Activated CD4-positive, alpha-beta T cell treated with anti-CD3 and anti-CD28 coated beads for 24 hours (primary cell): ENCODE measurements around the gene OR4K13.

ENCODE experiments used
- DNase-seq, 2 donors: peaks; one replicate each; pipeline ENCODE4 v3.0.0-alpha.2; 2020; ENCODE audit warnings: low read depth in 2 of 2

The OR4K13 gene

GRCh38 chr14:20035938-20036337 lies at the start of gene OR4K13:
Gene OR4K13, minus strand, starts transcription at chr14:20036038. Its CDS starts 1,280 bp downstream, at chr14:20034758.
- no peak for DNase-seq

DNA sequence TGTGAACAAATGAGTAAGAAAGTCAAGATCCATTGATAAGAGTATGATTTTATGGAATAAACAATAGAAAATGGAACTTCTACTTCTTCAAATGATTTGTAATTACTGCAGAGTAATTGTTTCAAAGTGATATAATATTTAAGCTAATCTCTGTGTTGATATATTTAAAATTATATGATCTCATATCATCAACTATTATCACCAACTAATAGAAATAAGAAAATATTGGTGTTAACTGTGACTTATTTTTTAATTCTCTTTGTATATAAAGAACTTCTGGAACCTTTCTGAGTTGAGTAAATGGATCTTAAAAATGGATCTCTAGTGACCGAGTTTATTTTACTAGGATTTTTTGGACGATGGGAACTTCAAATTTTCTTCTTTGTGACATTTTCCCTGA lies 23.9 kb upstream of the OR4K13 start, which contains the start of gene OR4L1:
Gene OR4L1, plus strand, starts transcription at position 301 of the 400 bp plus-strand sequence. Its CDS starts 0 bp downstream, at position 301.
- DNase-seq, result no peak

DNA sequence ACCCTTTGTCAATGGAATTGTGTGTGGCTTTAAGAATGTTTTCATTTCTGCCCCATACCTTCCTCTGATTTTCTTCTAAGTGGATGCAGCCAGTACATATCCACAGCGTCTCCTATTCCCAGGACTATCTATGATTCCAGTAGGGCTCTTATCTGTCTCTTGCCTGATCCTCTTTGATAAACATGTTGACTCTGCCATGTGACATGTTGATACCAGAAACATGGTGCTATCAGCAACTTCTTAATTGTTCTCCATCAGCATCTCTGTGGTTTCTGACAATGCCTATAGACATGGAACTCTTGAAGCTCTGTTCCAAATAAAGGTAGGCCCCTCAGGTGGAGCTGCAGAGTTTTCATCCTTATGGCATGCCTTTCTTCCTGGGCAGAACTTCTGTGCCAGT lies 12.4 kb upstream of the OR4K13 start:
- DNase-seq, result no peak

- DNase-seq, result no peak
Observed at GRCh38 chr14:20044243-20044642, 8.4 kb upstream of the OR4K13 start.

- DNase-seq, result no peak
Observed at GRCh38 chr14:20035449-20035848, 389 bp downstream of the OR4K13 start.

GRCh38 chr14:20031058-20031457 lies 4.8 kb downstream of the OR4K13 start:
- no peak for DNase-seq

GRCh38 chr14:20019257-20019865 lies 16.5 kb downstream of the OR4K13 start, which contains the start of gene OR4K14:
Gene OR4K14, minus strand, starts transcription at chr14:20019307. Its CDS starts 4,114 bp downstream, at chr14:20015193.
- DNase-seq, result no peak

- no peak for DNase-seq
Observed at GRCh38 chr14:20008156-20008555, 27.7 kb downstream of the OR4K13 start.

- no peak for DNase-seq
Observed at GRCh38 chr14:20002319-20002718, 33.5 kb downstream of the OR4K13 start.

DNA sequence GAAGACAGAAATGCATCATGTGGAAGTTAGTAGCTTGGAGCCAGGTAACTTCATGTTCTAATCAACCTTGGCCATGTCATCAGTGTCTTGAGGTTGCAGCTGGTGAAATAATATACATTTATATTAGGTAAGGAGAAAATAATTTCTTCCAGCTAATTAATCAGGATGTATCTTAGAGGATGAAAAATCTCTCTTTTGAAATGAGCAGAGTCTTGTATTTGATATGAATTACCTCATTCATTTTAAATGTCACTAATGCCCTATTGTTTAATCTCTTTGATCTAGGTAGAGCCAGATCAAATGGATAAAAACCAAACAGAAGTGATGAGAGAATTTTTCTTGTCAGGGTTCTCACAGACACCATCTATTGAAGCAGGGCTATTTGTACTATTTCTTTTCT lies 34.0 kb downstream of the OR4K13 start, which contains the start of gene OR4Q2:
Gene OR4Q2, plus strand, starts transcription at position 301 of the 400 bp plus-strand sequence.
- DNase-seq, result no peak

DNA sequence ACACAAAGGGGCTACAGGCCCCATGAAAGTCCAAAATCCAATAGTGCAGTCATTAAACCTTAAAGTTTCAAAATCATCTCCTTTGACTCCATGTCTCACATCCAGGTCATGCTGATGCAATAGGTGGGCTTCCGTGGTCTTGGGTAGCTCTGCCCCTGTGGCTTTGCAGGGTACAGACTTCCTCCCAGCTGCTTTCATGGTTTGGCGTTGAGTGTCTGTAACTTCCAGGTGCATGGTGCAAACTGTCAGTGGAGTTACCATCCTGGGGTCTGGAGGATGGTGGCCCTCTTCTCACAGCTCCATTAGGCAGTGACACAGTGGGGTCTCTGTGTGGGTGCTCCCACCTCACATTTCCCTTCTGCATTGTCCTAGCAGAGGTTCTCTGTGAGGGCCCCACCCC lies 42.4 kb downstream of the OR4K13 start:
- DNase-seq, result no peak
